TTC549 (cell line): Measurements from ENCODE around the gene EVI5.

Experiments
- FAIRE-seq: peaks from 2 replicates; lab custom pipeline; 2012; peaks lifted over from hg19 to GRCh38; lab: Jason Lieb, UNC

The EVI5 gene

GRCh38 chr1:92482665-92483609 is 302.0 kb downstream of the EVI5 start:
- FAIRE-seq = no peak

- no peak for FAIRE-seq
Measured at GRCh38 chr1:92481971-92482664, 302.8 kb downstream of the EVI5 start.

- no peak for FAIRE-seq
Measured at GRCh38 chr1:92481599-92481925, 303.3 kb downstream of the EVI5 start.

GRCh38 chr1:92480813-92481598 is 303.9 kb downstream of the EVI5 start:
- FAIRE-seq = no peak

GRCh38 chr1:92480200-92480812 is 304.6 kb downstream of the EVI5 start:
- FAIRE-seq = no peak

- no peak for FAIRE-seq
Measured at GRCh38 chr1:92479587-92479986, 305.3 kb downstream of the EVI5 start.

GRCh38 chr1:92478393-92478792 is 306.5 kb downstream of the EVI5 start:
- no peak for FAIRE-seq

GRCh38 chr1:92476071-92476631 is 308.8 kb downstream of the EVI5 start:
- FAIRE-seq = no peak

- FAIRE-seq = no peak
Measured at GRCh38 chr1:92475029-92475428, 309.9 kb downstream of the EVI5 start.

- no peak for FAIRE-seq
Measured at GRCh38 chr1:92473781-92474495, 311.0 kb downstream of the EVI5 start.

GRCh38 chr1:92470216-92470615 is 314.7 kb downstream of the EVI5 start:
- FAIRE-seq = no peak

- FAIRE-seq = no peak
Measured at GRCh38 chr1:92466683-92467352, 318.1 kb downstream of the EVI5 start.

GRCh38 chr1:92465256-92465647 is 319.7 kb downstream of the EVI5 start:
- no peak for FAIRE-seq

GRCh38 chr1:92464588-92465255 is 320.2 kb downstream of the EVI5 start:
- FAIRE-seq = no peak

- no peak for FAIRE-seq
Measured at GRCh38 chr1:92461364-92462097, 323.4 kb downstream of the EVI5 start.

GRCh38 chr1:92459871-92460320 is 325.0 kb downstream of the EVI5 start:
- no peak for FAIRE-seq
